Measurements from ENCODE around the gene HTRA3.

DNA sequence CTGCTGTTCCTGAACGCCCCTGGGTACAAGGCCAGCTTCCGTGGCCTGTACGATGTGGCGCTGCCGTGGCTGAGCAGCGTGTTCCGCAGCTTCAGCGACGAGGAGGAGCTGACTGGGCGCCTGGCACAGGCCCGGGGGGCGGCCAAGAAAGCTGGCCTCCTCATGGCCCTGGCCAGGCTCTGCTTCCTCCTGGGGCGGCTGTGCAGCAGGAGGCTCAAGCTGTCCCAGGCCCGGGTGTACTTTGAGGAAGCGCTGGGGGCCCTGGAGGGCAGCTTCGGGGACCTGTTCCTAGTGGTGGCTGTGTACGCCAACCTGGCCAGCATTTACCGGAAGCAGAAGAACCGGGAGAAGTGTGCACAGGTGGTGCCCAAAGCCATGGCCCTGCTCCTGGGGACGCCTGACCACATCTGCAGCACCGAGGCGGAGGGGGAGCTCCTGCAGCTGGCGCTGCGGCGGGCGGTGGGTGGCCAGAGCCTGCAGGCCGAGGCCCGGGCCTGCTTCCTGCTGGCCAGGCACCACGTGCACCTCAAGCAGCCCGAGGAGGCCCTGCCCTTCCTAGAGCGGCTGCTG, 42.3 kb upstream of the HTRA3 start:
- TF ChIP-seq, protein P1, sequence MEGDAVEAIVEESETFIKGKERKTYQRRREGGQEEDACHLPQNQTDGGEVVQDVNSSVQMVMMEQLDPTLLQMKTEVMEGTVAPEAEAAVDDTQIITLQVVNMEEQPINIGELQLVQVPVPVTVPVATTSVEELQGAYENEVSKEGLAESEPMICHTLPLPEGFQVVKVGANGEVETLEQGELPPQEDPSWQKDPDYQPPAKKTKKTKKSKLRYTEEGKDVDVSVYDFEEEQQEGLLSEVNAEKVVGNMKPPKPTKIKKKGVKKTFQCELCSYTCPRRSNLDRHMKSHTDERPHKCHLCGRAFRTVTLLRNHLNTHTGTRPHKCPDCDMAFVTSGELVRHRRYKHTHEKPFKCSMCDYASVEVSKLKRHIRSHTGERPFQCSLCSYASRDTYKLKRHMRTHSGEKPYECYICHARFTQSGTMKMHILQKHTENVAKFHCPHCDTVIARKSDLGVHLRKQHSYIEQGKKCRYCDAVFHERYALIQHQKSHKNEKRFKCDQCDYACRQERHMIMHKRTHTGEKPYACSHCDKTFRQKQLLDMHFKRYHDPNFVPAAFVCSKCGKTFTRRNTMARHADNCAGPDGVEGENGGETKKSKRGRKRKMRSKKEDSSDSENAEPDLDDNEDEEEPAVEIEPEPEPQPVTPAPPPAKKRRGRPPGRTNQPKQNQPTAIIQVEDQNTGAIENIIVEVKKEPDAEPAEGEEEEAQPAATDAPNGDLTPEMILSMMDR (conservative IDR thresholded peaks at IDR 0.05) = no peak
- no peak for TF ChIP-seq ZFX (IDR thresholded peaks at IDR 0.05)
